Epithelial cell of esophagus (primary cell): Measurements from ENCODE around the gene METTL24.

ENCODE experiments used
- DNase-seq: peaks from one replicate; pipeline ENCODE4 v3.0.0; 2010; ENCODE audit warnings: low read depth
- H3K4me3 ChIP-seq: 2 replicates; pipeline ENCODE4 v1.5.1; 2011; ENCODE audit warnings: mild to moderate bottlenecking, low read length, control low read depth
- CTCF ChIP-seq: IDR thresholded peaks from 2 replicates; pipeline ENCODE4 v1.5.1; 2011; ENCODE audit warnings: low read depth, mild to moderate bottlenecking, low read length, control low read depth, inconsistent platforms; ENCODE audit not compliant: insufficient read depth; ENCODE audit errors: missing control alignments

Gene METTL24

GRCh38 chr6:110271732-110272022 is 86.5 kb downstream of the METTL24 start:
- no peak for TF ChIP-seq CTCF
- no peak overlapping the region for H3K4me3 ChIP-seq
- no peak for DNase-seq

GRCh38 chr6:110270165-110270564 is 88.0 kb downstream of the METTL24 start:
- DNase-seq, result no peak
- TF ChIP-seq CTCF, result no peak
- no peak overlapping the region for H3K4me3 ChIP-seq

DNA sequence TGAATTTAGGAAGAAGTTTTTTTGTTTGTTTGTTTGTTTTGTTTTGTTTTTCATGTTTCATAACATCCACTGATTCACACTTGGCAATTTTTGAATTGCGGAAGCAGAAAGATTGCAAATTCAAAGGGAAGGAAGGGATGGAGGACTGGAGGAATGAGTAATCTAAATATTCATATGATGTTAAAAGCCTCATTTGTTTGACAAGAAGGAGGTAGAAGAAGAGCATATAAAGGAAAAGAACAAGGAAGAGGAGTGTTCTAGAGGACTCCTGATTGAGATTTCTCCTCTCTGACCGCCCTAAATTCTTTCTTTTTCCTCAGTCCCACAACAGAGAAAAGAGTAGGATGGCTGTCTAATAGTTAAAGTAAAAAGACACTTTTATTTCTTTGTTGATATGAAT is 88.5 kb downstream of the METTL24 start:
- no peak for TF ChIP-seq CTCF
- DNase-seq, result no peak
- H3K4me3 ChIP-seq, result no peak overlapping the region

GRCh38 chr6:110266996-110267395 is 91.2 kb downstream of the METTL24 start:
- no peak for TF ChIP-seq CTCF
- DNase-seq, result no peak
- H3K4me3 ChIP-seq, result no peak overlapping the region

GRCh38 chr6:110265273-110265672 is 92.9 kb downstream of the METTL24 start:
- TF ChIP-seq CTCF, result no peak
- H3K4me3 ChIP-seq, result no peak overlapping the region
- DNase-seq, result no peak

DNA sequence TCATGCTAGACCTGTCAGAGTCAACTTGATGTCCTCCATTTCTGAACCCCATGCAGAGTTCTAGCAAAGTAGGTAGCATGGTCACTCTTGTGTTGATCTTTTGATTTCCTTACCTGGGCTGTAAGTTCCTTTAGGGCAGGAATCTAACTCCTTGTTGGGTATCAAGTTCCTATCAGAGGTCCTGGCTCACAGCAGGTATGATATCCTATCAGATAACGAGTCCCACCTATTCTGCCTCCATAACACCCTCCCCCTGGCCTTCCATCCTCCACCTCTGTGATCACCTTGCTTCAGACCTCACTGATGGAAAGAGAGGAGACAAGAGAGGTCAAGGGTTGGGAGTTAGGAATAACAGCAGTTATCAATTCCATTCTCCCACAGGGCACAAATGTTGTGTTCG is 101.8 kb downstream of the METTL24 start:
- no peak for TF ChIP-seq CTCF
- no peak for DNase-seq
- no peak overlapping the region for H3K4me3 ChIP-seq

DNA sequence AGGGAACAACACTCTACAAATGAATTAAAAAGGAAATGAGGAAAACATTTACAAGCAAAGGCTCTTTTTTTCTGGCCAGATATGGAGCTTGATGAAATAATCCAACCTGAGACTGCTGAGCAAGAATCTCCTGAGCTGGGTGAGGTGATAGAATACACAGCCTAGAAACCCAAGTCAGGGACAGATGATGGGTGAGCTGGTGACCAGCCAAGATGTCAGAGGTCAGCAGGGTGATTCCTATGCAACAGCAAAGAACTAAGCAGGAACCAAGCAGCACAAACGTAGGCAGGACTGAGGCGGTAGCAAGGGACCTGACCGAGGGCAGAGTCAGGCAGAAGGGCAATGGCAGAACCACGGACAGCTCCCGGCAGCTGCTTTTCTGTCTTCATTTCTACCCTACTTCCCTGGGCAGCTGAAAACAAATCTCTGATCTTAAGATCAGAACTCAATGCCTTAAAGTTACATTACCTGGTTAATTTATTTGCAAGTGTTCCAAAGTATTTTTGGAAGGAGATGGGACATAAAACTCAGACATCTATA is 102.9 kb downstream of the METTL24 start:
- DNase-seq, result peak; percentile 51
- no peak overlapping the region for H3K4me3 ChIP-seq
- TF ChIP-seq CTCF, result no peak
